Fibroblast of skin of scalp (primary cell): ENCODE results near the gene SAYSD1.

Experiments
- DNase-seq: peaks from one replicate; pipeline ENCODE4 v3.0.0-alpha.2; 2013

Gene SAYSD1

GRCh38 chr6:39108041-39108839 lies 6.7 kb downstream of the SAYSD1 start:
- DNase-seq, result no peak

GRCh38 chr6:39107641-39108040 lies 7.3 kb downstream of the SAYSD1 start:
- DNase-seq, result no peak

GRCh38 chr6:39107034-39107433 lies 8.0 kb downstream of the SAYSD1 start:
- DNase-seq, result no peak

- DNase-seq, result no peak
These were observed 10.5 kb downstream of the SAYSD1 start for GRCh38 chr6:39104528-39104927.

- no peak for DNase-seq
These were observed 12.2 kb downstream of the SAYSD1 start for GRCh38 chr6:39102821-39103136.

- DNase-seq, result peak; percentile 64
These were observed 12.7 kb downstream of the SAYSD1 start for GRCh38 chr6:39102071-39102820.

GRCh38 chr6:39100358-39100757 lies 14.6 kb downstream of the SAYSD1 start:
- no peak for DNase-seq

GRCh38 chr6:39095578-39095977 lies 19.4 kb downstream of the SAYSD1 start:
- no peak for DNase-seq

GRCh38 chr6:39093149-39093708 lies 21.8 kb downstream of the SAYSD1 start:
- DNase-seq, result no peak

GRCh38 chr6:39092124-39092523 lies 22.9 kb downstream of the SAYSD1 start:
- no peak for DNase-seq

- no peak for DNase-seq
These were observed 23.8 kb downstream of the SAYSD1 start for GRCh38 chr6:39091220-39091619.

GRCh38 chr6:39090036-39090435 lies 24.9 kb downstream of the SAYSD1 start:
- DNase-seq, result no peak

GRCh38 chr6:39088331-39088730 lies 26.7 kb downstream of the SAYSD1 start:
- DNase-seq, result peak; percentile 45

- DNase-seq, result no peak
These were observed 27.8 kb downstream of the SAYSD1 start for GRCh38 chr6:39087197-39087596.

GRCh38 chr6:39086711-39087110 lies 28.3 kb downstream of the SAYSD1 start:
- no peak for DNase-seq

GRCh38 chr6:39086294-39086693 lies 28.7 kb downstream of the SAYSD1 start:
- no peak for DNase-seq

- no peak for DNase-seq
These were observed 29.7 kb downstream of the SAYSD1 start for GRCh38 chr6:39085129-39085797.

- no peak for DNase-seq
These were observed 30.5 kb downstream of the SAYSD1 start for GRCh38 chr6:39084506-39084905.

- DNase-seq, result no peak
These were observed 31.8 kb downstream of the SAYSD1 start for GRCh38 chr6:39083231-39083634.

GRCh38 chr6:39082310-39082709 lies 32.7 kb downstream of the SAYSD1 start:
- DNase-seq, result no peak

- no peak for DNase-seq
These were observed 34.6 kb downstream of the SAYSD1 start for GRCh38 chr6:39080246-39080875.

- no peak for DNase-seq
These were observed 35.5 kb downstream of the SAYSD1 start for GRCh38 chr6:39079197-39080125.
